ENCODE measurements around the gene EPHA8.

GRCh38 chr1:22643928-22644327, 80.6 kb downstream of the EPHA8 start:
- TF ChIP-seq, protein P1, sequence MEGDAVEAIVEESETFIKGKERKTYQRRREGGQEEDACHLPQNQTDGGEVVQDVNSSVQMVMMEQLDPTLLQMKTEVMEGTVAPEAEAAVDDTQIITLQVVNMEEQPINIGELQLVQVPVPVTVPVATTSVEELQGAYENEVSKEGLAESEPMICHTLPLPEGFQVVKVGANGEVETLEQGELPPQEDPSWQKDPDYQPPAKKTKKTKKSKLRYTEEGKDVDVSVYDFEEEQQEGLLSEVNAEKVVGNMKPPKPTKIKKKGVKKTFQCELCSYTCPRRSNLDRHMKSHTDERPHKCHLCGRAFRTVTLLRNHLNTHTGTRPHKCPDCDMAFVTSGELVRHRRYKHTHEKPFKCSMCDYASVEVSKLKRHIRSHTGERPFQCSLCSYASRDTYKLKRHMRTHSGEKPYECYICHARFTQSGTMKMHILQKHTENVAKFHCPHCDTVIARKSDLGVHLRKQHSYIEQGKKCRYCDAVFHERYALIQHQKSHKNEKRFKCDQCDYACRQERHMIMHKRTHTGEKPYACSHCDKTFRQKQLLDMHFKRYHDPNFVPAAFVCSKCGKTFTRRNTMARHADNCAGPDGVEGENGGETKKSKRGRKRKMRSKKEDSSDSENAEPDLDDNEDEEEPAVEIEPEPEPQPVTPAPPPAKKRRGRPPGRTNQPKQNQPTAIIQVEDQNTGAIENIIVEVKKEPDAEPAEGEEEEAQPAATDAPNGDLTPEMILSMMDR (conservative IDR thresholded peaks at IDR 0.05 in 1 of 2, IDR thresholded peaks at IDR 0.05 in 1 of 2; ENCODE audit: extremely low read depth in 1 of 2, insufficient read depth in 1 of 2, low read depth in 1 of 2, low read length in 2 of 2): no peak
- no peak for TF ChIP-seq EZH2 (IDR thresholded peaks at IDR 0.05; ENCODE audit: borderline replicate concordance, low read length)
